HG02623 (cell line): ENCODE results near the gene MYCT1.

ENCODE experiments used
- ATAC-seq: cut with Tn5 transposase; IDR thresholded peaks from one replicate; pipeline ENCODE4 v1.9.1; 2021; ENCODE audit warnings: moderate library complexity; ENCODE audit not compliant: unreplicated experiment

The MYCT1 gene

DNA sequence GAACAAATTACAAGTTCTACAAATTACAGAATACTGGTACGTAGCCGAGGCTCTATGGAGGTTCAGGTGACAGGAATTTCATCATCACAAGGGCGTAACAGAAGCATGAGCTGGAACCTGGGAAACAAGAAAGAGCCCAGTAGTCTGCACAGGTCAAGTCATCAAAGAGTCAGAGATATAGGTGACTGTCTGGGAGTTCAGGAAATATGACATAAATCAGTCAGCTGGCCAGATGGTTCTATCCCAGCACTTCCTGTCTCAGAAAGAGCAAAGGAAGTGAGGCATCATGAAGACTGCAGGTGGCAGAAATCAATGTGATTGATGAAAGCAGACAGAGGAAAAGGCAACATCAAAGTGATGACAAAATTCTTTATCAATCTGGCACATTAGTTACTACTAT is 23.3 kb downstream of the MYCT1 start:
- ATAC-seq, result no peak

DNA sequence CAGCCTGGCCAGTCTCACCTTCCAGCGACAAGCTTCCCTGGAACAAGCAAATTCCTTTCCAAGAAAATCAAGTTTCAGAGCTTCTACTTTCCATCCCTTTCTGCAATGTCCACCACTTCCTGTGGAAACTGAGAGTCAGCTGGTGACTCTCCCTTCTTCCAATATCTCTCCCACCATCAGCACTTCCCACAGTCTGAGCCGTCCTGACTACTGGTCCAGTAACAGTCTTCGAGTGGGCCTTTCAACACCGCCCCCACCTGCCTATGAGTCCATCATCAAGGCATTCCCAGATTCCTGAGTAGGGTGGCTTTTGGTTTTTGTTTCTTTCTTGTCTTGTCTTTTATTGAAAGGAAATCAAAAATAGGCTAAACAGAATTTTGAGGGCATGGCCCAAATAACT is 24.3 kb downstream of the MYCT1 start:
- ATAC-seq, result no peak

DNA sequence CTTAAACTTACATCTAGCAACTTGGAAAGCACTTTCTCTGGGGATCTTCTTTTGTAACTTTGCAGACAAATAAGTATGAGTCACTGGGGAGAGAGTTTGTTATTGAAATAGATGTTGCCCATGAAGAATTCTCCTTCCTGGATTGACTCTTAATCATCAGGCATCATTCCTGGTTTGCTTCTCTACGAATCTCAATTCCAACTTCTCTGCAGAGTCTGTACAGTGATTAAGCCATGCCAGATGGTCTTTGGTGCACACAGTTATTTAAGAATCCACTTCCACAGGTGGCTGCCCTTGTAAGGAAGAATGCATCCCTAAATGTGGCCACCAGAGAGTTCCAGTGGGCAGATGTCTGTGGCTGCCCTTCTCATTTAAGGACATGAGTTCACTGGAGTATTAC is 25.7 kb downstream of the MYCT1 start:
- ATAC-seq, result no peak

DNA sequence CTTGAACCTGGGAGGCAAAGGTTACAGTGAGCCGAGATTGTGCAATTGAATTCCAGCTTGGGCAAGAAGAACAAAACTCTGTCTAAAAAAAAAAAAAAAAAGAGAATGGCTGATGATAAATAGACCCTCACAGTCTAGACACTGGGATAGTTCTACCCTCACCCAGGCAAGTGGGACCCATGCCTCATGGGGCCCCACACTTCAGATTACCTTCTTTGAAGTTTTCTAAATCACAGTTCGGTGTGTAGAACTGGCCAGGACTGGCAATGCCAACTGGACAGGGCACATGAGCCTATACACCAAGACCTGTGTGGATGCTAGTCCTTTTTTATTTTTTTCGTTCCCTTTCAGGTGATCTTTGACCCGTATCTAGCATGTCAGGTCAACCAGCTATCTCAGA is 28.6 kb downstream of the MYCT1 start:
- ATAC-seq, result no peak

DNA sequence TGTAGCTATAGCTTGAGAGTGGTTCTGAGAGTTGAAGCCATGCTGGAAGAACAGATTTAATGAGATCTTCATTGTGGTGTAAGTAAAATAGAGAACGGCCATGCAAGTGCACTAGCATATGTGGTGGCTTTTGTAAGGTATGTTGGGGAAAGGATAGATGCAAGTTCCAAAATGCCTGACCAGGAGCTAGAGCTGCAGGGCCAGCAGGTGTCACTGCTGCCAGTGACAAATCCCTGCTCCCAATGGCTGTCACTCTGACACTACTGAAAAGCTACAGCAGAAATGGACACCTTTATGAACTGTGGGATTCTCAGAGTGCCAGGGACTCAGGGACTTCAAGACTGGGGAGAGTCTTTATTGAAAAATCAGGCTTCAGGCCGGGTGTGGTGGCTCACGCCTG is 29.8 kb downstream of the MYCT1 start:
- ATAC-seq, result no peak

DNA sequence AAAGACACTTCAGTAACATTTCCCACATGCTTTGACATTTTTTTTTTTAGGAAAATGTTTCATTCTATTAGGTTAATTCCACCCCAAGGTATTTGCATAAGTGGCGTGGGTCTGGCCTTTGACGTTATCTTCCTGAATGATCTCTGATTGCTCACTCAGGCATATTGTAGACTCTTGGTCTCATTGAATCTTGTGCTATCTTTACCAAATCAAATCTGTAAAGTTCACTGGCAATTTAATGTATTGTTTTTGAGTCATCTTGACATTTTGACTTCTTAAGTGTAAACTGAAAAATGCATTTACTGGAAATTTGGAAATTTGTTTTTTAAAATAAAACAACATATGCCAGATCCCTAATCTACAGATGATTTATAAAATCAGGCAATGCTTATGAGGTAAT is 36.9 kb downstream of the MYCT1 start:
- no peak for ATAC-seq

DNA sequence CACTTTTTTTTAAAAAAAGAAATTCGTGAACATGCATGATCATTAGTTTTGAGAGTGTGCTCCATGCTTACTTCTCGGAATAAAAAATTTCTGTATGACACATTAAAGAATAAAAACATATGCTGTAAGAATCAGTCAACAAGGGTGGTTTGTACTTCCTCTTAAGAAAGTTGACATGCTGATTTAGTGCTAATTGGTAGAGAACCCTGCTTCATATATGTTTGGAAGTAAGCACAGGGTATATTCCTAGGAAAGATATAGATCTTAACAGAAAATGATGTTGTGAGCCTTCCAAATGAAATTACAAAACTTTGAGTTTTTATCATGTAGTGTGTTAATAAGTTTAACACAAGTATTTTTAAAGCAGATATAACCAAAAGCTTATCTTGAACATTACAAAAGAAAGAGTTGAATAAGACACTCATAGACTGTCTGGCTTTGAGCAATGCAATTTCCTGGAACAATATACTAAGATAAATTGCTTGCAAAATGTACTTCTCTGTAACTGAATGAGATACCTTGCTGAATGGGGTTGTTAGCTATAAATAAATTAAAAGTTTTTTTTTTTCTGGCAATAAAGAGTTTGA is 39.1 kb downstream of the MYCT1 start:
- no peak for ATAC-seq

DNA sequence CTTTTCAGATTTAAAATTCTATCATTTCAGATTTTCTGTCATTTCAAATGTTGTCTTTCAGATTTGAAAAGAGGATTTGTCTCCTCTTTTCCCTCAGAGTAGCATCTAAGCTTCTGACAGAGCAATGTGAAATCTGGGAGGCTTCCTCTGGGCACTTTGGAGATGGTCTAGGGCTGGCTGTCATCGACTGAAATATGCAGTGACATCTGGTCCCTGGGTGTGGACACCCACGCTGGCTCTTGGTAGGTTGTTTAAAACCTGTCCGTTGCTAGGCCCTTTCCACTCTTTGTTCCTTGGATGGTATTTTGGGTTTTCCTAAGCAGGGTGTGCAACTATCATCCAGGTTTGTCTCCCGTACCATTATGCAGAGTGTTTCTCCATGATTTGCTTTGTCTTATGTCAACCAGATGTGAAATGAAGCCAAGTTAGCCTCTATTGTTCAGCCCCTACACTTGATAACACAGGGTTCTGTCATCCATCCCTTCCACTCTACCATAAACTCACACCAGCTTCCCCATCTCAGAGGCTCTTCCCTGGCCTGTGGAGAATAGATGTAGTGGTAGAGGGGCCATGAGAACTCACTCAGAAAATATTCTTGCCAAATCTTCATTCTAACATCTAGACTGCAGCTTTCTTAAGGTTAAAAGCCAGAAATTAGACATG is 47.9 kb downstream of the MYCT1 start:
- ATAC-seq, result no peak

DNA sequence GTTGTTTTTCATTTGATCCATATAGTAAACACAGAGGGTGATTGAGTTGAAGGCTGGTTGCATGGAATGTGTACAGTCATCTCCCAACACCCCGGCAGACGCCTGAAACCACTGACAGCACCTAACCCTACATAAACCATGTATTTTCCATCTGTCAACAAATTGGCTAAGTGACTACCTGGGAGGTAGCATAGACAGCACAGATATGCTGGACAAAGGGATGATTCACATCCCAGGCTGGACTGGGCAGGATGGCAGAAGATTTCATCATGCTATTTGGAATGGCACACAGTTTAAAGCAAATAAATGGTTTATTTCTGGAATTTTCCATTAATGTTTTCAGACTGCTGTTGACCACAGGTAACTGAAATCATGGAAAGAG is 48.5 kb downstream of the MYCT1 start:
- ATAC-seq, result no peak

DNA sequence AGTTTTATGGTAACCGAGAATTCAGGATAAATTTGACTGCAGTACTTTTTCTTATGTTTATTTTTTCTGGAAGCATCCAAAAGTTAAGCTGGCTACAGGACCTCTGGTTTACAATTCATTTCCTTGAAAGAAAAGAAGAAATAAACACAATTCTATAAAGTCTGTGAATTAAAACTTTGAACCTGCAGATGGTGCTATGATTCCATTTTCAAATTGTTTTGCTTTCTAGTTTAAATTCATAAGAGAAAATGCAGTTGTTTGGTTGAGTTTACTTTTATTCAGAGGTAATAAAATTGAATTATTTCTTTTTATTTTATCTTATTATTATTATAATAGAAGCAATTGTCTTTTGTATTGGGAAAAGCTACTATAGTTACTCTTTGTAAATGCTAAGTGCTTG is 51.1 kb downstream of the MYCT1 start:
- ATAC-seq, result no peak

DNA sequence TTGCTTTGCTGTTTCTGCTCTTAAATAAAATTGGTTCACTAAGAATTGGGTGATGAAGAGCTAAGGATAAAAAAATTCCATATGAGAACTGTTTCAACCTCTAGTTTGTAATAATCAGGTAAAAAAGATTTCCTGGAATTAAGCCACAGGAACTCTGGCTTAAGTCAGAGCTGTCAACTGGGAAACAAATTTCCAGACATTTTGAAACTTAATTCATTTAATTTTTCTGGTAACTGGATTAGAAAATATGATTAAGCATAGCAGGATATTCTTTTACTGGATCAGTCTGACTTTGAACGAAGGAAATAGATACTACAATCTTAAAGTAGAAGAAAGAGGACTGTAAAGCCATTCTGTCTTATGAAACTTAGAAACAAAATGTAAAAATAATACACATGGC is 51.6 kb downstream of the MYCT1 start:
- ATAC-seq, result no peak

DNA sequence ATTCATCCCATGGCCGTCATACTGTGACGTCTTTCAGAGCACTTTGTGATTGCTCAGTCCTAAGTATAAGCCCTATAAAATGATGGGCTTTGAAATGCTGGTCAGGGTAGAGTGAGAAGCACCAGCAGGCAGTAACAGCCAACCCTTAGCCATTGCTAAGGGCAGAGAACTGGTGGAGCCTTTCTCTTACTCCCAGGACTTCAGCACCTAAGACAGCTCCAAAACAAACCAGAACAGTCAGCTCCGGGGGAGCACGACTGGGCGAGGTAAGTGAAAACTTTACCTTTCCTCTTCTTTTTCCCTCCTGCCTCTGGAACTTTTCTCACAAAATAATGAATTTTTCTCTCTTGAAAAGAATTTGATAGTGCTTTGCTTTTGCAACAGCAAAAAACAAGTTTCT is 53.0 kb downstream of the MYCT1 start, which contains the start of gene VIP:
TSS of gene VIP (plus strand) at position 104 of the 400 bp plus-strand sequence. CDS start 1,381 bp downstream, outside the sequence.
- ATAC-seq, result no peak

DNA sequence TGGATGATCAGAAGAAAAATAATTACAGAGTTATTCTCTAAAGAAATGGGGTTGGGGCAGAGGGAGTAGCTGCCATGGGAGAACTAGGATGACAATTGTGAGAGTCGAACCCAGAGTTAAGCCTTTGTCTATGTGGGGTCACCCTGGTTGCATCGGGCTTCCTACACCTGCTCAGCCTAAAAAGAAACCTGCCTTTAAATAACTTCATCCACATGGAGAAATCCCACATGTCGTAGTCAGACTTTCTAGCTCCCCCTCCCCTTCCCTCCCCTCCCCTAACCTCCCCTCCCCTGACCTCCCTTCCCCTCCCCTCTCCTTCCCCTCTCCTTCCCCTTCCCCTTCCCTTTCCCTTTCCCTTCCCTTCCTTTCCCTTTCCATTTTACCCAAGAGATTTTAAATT is 67.6 kb downstream of the MYCT1 start:
- no peak for ATAC-seq

DNA sequence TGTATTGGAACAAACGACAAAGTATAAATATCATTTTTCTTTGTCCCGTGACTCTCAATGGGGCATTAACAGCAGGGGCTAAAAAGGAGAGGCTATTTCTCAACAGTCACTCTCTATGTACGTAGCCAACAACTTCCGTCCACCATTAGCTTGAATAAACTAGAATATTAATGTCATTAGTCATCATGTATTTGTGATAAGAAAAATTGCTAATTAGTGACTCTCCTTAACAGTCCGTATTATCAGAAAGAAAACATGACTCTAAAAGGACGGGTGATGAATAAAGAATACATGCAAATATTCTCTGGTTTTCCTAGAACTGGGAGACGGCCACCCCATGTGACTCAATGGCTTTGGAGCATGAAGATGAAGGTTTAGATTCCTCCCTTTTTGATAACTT is 71.5 kb downstream of the MYCT1 start:
- ATAC-seq, result no peak

DNA sequence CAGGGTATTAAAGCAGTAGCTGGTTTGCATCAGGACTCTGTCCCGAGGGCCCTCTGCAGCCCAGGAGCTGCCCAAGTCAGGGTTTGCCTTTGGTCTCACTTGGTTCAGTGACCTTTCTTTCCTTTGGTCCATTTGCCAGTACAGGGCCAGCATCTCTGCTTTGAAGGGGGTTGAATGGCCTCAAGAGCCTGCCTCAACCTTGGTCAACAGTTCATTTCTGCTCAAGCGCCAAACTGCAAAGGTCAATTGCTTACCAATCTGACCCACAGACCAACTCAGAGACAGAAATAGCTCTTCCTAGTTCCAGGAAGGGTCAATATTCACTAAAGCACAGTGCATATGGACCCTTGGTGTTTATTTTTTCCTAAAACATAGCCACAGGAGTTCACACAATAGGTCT is 72.3 kb downstream of the MYCT1 start:
- ATAC-seq, result no peak

DNA sequence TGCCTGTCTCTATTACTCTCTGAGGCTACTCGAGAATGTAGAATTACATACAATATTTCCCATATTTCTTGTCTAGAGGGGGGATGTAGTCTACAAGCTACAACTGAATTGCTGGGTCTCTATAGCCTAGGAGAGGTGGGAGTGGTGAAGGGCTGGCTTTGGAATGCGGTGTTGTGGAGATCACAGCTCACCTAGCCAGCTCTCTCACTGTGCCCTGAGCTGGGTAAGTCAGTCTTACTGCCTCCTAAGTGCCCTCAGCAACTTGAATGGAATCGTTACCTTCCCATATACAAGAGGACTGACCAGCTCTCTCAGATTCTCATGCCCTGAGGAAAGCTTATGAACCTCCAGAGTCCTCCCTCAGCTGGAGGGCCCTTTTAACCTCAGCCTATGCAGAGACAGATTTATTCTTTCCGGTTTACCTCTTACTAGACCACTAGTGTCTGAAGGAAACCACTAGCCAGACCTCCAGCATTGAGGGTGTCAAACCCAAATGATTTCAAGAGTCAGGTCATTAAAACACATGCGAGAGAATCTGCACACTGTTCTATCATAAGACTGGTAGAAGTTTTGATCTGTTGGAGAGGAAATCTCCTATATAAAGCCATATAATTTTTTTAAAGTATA is 73.5 kb downstream of the MYCT1 start:
- no peak for ATAC-seq
